GM10847 (cell line): ENCODE data around the gene UBXN1.
A peak's percentile ranks its signal among the peaks of the same experiment; 100 is the strongest.

ENCODE experiments used
- POLR2A ChIP-seq: IDR thresholded peaks from 2 replicates; pipeline ENCODE4 v1.6.1; 2011; ENCODE audit not compliant: insufficient read length; ENCODE audit errors: extremely low read depth

Gene UBXN1

DNA sequence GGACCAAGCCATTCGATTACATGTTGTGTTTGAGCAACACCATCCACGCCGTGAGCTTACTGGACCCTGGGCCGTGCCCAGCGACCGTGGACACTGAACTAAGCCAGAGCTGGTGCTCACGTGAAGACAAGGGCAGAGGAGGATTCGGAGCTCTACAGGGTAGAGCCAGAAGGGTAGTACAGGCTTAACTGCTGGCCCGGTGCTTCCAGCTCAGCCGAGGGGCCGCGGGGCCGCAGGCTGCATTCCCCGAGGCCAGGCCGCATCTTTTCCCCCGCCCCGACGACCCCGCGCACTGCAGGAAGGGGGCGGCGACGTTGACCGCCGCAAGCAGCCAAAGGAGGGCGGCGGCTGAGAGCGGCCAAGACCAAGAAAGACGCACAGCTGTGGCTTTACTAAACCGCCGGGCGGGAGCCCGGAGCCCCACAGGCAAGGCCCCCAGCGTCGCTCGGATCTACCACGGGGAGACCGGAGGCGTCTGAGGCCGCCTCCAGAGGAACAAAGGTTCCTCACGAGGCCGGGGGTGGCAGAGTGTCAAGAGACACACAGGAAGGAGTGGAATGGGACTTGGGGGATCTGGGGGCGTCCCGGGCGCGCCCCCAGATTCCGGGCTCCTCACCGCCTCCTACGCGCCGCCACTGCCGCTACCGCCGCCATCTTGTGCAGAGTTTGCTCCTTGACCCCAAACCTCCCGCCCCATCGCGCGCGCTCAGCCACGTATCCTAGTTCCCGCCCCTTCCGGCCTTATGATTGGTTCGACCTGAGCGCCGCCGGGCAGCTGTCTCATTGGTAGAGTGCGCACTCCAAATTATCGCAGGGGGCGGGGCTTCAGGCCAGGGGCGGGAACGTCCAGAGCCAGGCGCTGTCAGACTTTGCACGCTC is 32.7 kb downstream of the UBXN1 start, which contains the start of gene GANAB:
GANAB (minus strand) TSS at position 668 of the 879 bp plus-strand sequence; CDS start at position 654, 14 bp downstream.
- peak; percentile 92 for TF ChIP-seq POLR2A

- TF ChIP-seq POLR2A, result no peak
These were observed 33.3 kb downstream of the UBXN1 start for GRCh38 chr11:62645671-62645945.

DNA sequence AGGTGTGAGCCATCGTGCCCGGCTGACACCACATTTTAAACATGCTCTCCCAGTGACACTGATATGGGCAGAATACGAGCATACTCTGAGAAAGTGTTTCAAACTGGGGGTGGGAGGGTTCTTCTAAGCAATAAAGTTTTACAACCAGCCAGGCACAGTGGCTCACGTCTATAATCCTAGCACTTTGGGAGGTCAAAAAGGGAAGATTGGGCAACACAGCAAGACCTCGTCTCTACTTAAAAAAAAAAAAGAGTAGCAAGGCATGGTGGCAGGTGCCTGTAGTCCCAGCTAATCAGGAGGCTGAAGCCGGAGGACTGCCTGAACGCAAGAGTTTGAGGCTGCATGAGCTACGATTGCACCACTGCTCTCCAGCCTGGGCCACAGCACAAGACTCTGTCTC is 34.7 kb downstream of the UBXN1 start:
- no peak for TF ChIP-seq POLR2A

DNA sequence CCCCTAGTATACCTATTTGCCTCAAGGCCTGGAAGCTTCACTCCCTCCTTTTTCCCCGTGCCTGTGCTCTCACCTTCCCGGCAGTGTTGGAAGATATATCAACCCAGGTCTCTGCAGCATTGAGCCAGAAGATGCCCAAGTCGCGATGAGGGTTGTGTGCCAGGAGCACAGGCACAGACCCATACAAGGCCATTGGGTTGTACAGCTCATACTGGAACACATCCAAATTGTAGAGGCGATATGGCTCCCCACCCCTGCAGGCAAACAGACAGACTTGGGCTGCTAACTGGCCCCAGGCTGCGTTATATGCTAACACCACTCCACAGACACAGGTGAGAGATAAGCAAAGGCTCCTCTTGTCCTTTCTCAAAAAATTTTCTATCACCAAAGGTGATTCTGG is 46.4 kb downstream of the UBXN1 start:
- no peak for TF ChIP-seq POLR2A

- no peak for TF ChIP-seq POLR2A
These were observed 51.2 kb downstream of the UBXN1 start for GRCh38 chr11:62627713-62628112.
